Gastrocnemius medialis (tissue), 4 donors: ENCODE data around the gene APOL3. TPM values are rescaled to one million over a fixed set of nuclear protein-coding genes. Genes with fewer than 3 reads are reported as not detected.
"Not testable (repeated sequence)": the region's sequence is repeated elsewhere in the genome, so short reads cannot be mapped to it uniquely, and the experiment has no call there.

Experiments used
- ATAC-seq, 2 donors: fragments of 150-250 bp; one replicate each; pipeline ENCODE4 v1.9.1; 2016
- DNase-seq, 2 donors: peaks; one replicate each; pipeline ENCODE4 v3.0.0-alpha.2; 2019
- H3K27ac ChIP-seq, 4 donors: fragments of 200-600 bp; sonication (generic); 1 replicate in 1 of 4; 2 replicates in 3 of 4; pipeline ENCODE4 v1.5.1; 2016 to 2018; ENCODE audit warnings: mild to moderate bottlenecking in 2 of 4, moderate library complexity in 1 of 4
- H3K27me3 ChIP-seq, 3 donors: fragments of 200-600 bp; sonication (generic) in 2 of 3; 1 replicate in 1 of 3; 2 replicates in 2 of 3; pipeline versions ENCODE4 v1.5.1 to v1.6.0; 2016 to 2019; ENCODE audit warnings: mild to moderate bottlenecking in 1 of 3, moderate library complexity in 1 of 3
- H3K36me3 ChIP-seq, 2 donors: fragments of 200-600 bp; sonication (generic) in 1 of 2; one replicate each; pipeline ENCODE4 v1.5.1; 2017 to 2018
- H3K4me1 ChIP-seq, 2 donors: fragments of 200-600 bp; sonication (generic) in 1 of 2; one replicate each; pipeline ENCODE4 v1.5.1; 2016 to 2017; ENCODE audit warnings: mild to moderate bottlenecking in 2 of 2
- H3K4me3 ChIP-seq, 4 donors: fragments of 200-600 bp; sonication (generic) in 3 of 4; 1 replicate in 1 of 4; 2 replicates in 3 of 4; pipeline ENCODE4 v1.5.1; 2016 to 2019; ENCODE audit warnings: mild to moderate bottlenecking in 2 of 4
- H3K9me3 ChIP-seq, 3 donors: fragments of 200-600 bp; sonication (generic) in 2 of 3; 1 replicate in 1 of 3; 2 replicates in 2 of 3; pipeline ENCODE4 v1.5.1; 2016 to 2019
- POLR2A ChIP-seq, 2 donors: fragments of 450-650 bp; IDR thresholded peaks; one replicate each; pipeline ENCODE4 v1.6.1; 2017; ENCODE audit warnings: antibody characterized with exemption in 2 of 2, mild to moderate bottlenecking in 2 of 2, moderate library complexity in 2 of 2
- in situ Hi-C, 4 donors: fragments of 200-750 bp; cut with MboI; loops; one replicate each; pipeline versions ENCODE4 v1.15.0 to v1.8.0; 2017; ENCODE audit warnings: low sequenced_read_pairs in 4 of 4
- intact Hi-C: fragments of 100-400 bp; cut with DNase I; formaldehyde crosslinking; loops from one replicate; pipeline ENCODE4 v1.15.1; 2023; ENCODE audit warnings: low total_unique reads
- total RNA-seq, 4 donors: library from RNA; depleted of rRNA; stranded (reverse); fragments of >200 nt; gene quantifications; one replicate each; pipeline versions ENCODE4 v1.1.0 to v1.2.3, GENCODE V29; 2016
- TF ChIP-seq, protein P1 (sequence below), 5 experiments: fragments of 450-650 bp in 3 of 5; fragments of 200-600 bp in 2 of 5; sonication (generic) in 2 of 5; IDR thresholded peaks in 4 of 5; conservative IDR thresholded peaks in 1 of 5; 1 replicate in 4 of 5; 2 replicates in 1 of 5; pipeline ENCODE4 v1.5.1; 2016 to 2019; ENCODE audit warnings: antibody characterized with exemption in 5 of 5, mild to moderate bottlenecking in 3 of 5, moderate library complexity in 3 of 5

APOL3 gene
- total RNA-seq, 4 donors from 2014 or later = 16.6 to 23.4 (median 19.3) TPM

DNA sequence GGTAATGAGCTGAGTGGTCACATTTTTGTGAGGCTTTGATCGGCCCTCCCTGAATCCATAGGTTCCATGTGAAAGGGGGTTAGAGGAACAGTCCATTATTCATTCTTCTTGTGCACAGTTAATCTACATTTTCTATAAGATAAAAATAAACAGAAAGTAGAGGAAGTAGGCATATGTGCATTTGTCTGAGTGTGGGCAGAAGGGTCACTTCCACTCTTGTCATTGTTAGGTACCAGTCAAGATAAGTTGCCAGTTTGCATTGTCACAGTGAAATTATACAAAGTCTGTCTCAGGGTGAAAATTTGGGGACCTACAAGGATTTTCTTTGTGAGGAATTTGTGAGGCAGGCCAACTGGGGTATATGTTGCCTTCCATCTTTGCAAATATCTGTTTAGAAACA is 45.7 kb upstream of the APOL3 start:
- intact Hi-C loops = no loop called here
- H3K4me1 ChIP-seq = peaks cover 0 to 12% of the 10 kb centered on the region in 2 donors

DNA sequence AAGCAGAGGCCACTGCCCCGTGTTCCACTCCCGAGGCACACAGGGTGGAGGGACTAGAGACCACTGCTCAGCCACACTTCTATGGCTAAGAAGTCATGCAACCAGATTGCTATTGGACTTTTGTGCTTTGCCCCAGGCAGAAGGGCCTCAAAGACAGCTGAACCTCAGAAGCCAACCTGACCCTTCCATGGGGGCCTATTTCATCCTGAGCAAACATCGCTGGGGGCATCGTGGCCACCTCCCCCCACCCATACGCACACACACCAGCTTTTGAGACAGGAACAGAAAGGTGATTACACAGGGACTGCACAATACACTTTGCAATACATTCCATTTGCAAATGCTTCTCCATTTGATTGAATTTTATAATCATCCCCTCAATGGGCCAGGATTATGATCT is 45.0 kb upstream of the APOL3 start:
- ATAC-seq, H3K36me3 ChIP-seq, in situ Hi-C loops, DNase-seq, H3K9me3 ChIP-seq, H3K27ac ChIP-seq, H3K4me3 ChIP-seq, intact Hi-C loops, H3K27me3 ChIP-seq: not testable (repeated sequence)
- peaks cover 0 to 12% of the 10 kb centered on the region in 2 donors for H3K4me1 ChIP-seq

More for the DNA sequence above, 45.7 kb upstream of the APOL3 start:
- H3K27me3 ChIP-seq = no peaks in the 10 kb centered on the region
- TF ChIP-seq POLR2A (IDR thresholded peaks at IDR 0.05) = no peak
- TF ChIP-seq, protein P1, sequence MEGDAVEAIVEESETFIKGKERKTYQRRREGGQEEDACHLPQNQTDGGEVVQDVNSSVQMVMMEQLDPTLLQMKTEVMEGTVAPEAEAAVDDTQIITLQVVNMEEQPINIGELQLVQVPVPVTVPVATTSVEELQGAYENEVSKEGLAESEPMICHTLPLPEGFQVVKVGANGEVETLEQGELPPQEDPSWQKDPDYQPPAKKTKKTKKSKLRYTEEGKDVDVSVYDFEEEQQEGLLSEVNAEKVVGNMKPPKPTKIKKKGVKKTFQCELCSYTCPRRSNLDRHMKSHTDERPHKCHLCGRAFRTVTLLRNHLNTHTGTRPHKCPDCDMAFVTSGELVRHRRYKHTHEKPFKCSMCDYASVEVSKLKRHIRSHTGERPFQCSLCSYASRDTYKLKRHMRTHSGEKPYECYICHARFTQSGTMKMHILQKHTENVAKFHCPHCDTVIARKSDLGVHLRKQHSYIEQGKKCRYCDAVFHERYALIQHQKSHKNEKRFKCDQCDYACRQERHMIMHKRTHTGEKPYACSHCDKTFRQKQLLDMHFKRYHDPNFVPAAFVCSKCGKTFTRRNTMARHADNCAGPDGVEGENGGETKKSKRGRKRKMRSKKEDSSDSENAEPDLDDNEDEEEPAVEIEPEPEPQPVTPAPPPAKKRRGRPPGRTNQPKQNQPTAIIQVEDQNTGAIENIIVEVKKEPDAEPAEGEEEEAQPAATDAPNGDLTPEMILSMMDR (IDR thresholded peaks at IDR 0.05 in 4 of 5, conservative IDR thresholded peaks at IDR 0.05 in 1 of 5) = no peak
- no peak overlapping the region for H3K27ac ChIP-seq
- ATAC-seq (no peak), DNase-seq (no peak)
- in situ Hi-C loops = no loop called here
- no peak overlapping the region for H3K4me3 ChIP-seq
- no peaks in the 10 kb centered on the region for H3K9me3 ChIP-seq
- H3K36me3 ChIP-seq = no peaks in the 10 kb centered on the region

DNA sequence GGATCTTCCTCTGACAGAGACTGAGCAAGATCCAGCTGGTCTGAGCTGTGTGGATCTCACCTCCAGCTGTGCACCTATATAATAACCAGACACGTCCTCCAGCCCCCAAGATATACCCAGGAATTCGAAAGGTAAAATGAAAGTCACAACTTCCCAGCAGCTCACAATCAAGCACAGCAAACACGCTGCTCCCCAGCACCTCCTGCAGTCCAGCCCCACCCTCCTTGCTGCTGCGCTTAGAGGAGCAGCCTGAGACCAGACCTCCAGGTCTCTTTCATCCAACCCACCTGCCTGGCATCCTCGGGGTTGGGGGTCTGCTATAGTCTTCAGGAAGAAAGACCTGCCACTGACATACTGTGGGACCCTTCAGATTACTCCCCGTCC is 44.1 kb upstream of the APOL3 start:
- Histone ChIP-seq H3K9me3 (no peaks in the 10 kb centered on the region), H3K4me1 (peaks cover 0 to 12% of the 10 kb centered on the region in 2 donors), H3K36me3 (no peaks in the 10 kb centered on the region), H3K27me3 (no peaks in the 10 kb centered on the region), H3K4me3 (no peak overlapping the region), H3K27ac (no peak overlapping the region)
- in situ Hi-C loops = no loop called here
- TF ChIP-seq, protein P1 (IDR thresholded peaks at IDR 0.05 in 4 of 5, conservative IDR thresholded peaks at IDR 0.05 in 1 of 5) = no peak
- TF ChIP-seq POLR2A (IDR thresholded peaks at IDR 0.05) = no peak
- DNase-seq (no peak), ATAC-seq (no peak)
- intact Hi-C loops = no loop called here

DNA sequence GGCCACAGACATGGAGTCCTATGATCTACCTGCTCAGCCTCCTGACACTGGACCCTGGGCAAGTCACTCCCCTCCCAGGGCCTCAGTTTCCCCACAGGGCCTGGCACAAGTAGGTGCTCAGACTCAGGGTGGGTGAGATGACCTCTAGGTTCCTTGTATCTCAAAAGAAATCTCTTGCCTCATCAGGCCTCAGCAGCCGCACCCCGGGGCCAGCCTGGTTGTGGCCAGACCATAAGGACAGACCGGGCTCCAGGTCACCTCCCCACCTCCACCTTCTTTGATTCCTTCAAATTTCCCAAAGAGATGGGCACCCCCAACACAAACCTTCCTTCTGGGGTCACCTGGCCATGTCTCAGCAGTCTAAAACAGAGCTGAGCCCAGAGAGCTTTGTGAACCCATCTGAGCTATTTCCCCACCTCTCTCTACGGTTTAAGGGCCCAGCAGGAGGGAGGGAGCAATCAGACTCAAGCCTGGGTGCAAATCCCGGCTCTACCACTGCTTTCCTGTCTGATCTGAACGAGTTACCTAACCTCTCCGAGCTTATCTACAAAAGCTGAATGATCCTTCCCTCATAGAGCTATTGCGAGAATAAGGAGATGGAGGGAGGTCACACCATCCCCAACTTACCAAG is 43.6 kb upstream of the APOL3 start:
- no peak overlapping the region for H3K27ac ChIP-seq

DNA sequence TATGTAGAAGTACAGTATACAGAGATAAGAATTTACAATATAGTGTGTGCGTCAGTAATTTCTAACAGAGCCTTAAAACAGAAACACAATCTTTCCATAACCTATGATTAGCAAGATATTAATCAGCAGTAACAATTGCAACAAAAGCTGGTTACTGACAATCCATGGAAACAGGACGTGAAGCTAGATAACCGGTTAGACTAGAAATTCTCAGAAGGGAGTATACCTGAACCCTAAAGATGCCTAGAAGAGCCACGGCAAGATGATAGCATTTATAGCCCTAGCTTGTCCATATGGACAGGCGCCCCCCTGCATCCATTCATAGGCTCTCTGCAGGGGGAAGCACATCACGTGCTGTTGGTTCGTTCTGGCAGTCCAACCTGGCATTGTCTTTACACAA is 42.9 kb upstream of the APOL3 start:
- H3K4me1 ChIP-seq = peaks cover 0 to 12% of the 10 kb centered on the region in 2 donors
- in situ Hi-C loops, H3K27ac ChIP-seq, intact Hi-C loops, ATAC-seq, H3K9me3 ChIP-seq, H3K4me3 ChIP-seq, H3K36me3 ChIP-seq, H3K27me3 ChIP-seq, DNase-seq: not testable (repeated sequence)

More for the DNA sequence above, 43.6 kb upstream of the APOL3 start:
- no peaks in the 10 kb centered on the region for H3K9me3 ChIP-seq
- no peaks in the 10 kb centered on the region for H3K36me3 ChIP-seq
- TF ChIP-seq POLR2A (IDR thresholded peaks at IDR 0.05) = no peak
- TF ChIP-seq, protein P1 (IDR thresholded peaks at IDR 0.05 in 4 of 5, conservative IDR thresholded peaks at IDR 0.05 in 1 of 5) = no peak
- in situ Hi-C loops (no loop called here), intact Hi-C loops (no loop called here)
- no peak overlapping the region for H3K4me3 ChIP-seq
- no peaks in the 10 kb centered on the region for H3K27me3 ChIP-seq
- H3K4me1 ChIP-seq = peaks cover 0 to 12% of the 10 kb centered on the region in 2 donors
- no peak for ATAC-seq
- no peak for DNase-seq

DNA sequence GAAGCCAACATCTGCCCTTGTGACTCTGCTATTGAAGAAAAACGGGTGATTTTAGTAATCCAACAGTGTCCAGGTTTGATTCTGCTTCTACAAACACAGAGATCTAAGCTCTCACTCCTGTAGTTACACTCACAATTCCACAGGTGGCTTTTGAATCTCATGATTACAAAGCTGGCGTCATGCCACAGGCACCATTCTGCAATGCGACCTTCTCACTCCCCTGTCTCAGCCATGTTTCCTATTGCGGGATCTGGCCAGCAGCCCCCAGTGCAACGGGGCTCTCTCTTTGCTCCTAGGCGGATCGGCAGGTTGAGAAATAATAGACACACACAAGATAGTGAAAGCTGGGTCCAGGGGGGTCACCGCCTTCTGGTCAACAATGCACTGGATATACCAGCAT is 42.4 kb upstream of the APOL3 start:
- H3K9me3 ChIP-seq, intact Hi-C loops, H3K27me3 ChIP-seq, H3K4me3 ChIP-seq, ATAC-seq, in situ Hi-C loops, DNase-seq, H3K36me3 ChIP-seq, H3K27ac ChIP-seq: not testable (repeated sequence)
- peaks cover 0 to 12% of the 10 kb centered on the region in 2 donors for H3K4me1 ChIP-seq
